Measurements from ENCODE around the gene HOXD4.

HOXD4 gene

DNA sequence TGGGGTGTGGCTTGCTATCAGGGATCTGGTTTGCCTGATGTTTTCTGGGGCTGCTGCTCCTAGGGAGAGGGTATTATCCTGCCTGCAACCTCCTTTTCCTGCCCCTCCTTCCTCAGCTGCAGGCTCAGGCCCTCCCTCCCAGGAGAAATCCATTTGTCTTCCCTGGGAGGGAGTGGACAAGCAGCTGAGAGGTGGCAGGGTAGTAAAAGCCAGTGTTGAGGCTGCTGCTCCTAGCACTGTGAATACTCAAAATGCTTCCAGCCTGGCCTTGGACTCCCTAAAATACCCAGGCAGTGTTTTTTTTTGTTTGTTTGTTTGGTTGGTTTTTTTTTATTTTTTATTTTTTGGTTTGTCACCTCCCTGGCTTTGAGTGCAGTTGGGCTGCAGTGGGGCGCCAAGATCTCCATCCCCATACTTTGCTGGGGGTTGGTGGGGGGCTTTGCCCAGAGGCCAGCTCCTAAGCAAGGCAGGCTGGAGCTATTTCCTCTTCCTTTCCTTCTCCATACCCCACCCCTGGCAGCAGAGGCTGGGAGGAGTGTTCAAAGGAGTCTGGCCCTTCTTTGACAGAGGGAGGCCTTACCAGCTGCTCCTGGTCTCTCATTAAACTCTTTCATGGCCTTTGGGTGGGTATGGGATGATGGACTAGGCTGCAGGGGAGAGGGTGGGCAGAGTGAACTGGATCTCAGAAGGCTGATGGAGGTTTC, 19.4 kb downstream of the HOXD4 start:
- no peak for DNase-seq (ENCODE audit: low read depth)

DNA sequence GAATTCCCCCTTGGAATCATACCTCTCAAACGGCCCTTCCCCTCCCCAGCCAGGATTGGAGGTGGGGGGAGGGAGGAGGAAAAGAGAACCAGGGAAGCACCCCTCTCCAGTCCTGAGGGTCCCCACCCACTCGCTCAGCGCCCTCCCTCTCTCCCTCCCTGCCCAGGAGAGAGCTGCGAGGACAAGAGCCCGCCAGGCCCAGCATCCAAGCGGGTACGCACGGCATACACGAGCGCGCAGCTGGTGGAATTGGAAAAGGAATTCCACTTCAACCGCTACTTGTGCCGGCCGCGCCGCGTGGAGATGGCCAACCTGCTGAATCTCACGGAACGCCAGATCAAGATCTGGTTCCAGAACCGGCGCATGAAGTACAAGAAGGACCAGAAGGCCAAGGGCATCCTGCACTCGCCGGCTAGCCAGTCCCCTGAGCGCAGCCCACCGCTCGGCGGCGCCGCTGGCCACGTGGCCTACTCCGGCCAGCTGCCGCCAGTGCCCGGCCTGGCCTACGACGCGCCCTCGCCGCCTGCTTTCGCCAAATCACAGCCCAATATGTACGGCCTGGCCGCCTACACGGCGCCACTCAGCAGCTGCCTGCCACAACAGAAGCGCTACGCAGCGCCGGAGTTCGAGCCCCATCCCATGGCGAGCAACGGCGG, 20.1 kb downstream of the HOXD4 start:
- DNase-seq (ENCODE audit: low read depth): no peak

DNA sequence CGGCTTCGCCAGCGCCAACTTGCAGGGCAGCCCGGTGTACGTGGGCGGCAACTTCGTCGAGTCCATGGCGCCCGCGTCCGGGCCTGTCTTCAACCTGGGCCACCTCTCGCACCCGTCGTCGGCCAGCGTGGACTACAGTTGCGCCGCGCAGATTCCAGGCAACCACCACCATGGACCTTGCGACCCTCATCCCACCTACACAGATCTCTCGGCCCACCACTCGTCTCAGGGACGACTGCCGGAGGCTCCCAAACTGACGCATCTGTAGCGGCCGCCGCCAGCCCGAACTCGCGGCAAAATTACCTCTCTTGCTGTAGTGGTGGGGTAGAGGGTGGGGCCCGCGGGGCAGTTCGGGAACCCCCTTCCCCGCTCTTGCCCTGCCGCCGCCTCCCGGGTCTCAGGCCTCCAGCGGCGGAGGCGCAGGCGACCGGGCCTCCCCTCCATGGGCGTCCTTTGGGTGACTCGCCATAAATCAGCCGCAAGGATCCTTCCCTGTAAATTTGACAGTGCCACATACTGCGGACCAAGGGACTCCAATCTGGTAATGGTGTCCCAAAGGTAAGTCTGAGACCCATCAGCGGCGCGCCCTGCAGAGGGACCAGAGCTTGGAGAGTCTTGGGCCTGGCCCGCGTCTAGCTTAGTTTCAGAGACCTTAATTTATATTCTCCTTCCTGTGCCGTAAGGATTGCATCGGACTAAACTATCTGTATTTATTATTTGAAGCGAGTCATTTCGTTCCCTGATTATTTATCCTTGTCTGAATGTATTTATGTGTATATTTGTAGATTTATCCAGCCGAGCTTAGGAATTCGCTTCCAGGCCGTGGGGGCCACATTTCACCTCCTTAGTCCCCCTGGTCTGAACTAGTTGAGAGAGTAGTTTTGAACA, 20.9 kb downstream of the HOXD4 start:
- no peak for DNase-seq (ENCODE audit: low read depth)

DNA sequence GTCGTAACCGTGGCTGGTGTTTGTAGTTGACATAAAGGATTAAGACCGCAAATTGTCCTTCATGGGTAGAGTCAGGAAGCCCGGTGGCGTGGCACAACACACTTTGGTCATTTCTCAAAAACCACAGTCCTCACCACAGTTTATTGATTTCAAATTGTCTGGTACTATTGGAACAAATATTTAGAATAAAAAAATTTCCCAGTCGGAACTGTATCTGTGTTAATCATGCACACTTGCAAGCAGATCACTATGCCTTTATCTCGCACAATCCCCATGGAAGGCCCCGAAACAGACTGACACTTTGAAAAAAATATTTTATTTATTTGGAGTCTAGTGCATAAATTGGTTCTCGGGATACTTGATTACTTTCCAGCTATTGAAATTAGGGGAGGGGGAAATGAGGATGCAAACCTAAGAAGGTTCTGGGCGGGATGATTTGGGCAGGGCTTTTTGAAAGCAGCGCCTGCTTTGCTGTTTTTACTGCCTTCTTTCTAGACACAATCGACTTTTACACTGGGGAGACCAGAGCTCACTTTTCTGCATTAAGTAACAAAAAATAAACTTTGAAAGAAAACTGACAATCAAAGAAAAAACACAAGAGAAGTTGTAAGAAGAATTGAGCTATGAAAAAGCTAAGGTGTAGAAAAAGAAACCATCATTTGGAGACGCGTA, 21.7 kb downstream of the HOXD4 start:
- DNase-seq (ENCODE audit: low read depth): no peak

DNA sequence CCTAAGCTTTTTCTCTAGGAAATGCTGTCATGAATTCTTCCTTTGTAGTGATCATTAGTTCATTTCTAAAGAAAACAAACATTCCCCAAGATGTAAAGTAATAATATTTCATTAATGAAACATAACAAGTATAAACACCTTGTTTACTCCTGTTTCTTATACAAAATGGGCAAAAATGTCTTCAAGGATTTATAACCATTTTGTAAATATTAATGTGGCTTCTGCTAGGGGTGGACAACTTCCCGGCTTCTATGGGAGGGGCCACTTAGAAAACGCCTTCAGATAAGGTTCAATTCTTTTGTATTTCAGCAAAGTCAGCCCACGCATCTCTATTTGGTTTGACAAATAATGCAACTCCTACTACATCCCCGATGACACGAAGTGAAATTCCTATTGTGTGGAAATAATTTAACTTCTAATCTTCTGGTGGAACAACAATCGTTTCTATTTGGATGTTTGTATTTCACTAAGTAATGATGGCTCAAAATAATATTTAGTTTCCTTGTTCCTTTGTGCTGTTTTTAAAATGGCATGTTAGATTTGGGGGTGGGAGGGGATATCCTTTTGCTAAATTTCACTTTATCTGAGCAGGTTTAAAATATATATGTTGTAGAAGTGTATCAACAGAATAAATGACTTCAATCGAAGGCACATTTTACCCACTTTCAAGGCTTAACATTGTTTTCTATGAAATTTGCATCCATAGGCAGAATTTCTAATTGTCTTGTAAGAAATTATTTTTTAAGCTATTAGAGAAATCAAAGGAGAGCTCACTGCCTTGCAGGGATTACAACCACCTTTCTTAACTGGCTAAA, 22.4 kb downstream of the HOXD4 start:
- no peak for DNase-seq (ENCODE audit: low read depth)

DNA sequence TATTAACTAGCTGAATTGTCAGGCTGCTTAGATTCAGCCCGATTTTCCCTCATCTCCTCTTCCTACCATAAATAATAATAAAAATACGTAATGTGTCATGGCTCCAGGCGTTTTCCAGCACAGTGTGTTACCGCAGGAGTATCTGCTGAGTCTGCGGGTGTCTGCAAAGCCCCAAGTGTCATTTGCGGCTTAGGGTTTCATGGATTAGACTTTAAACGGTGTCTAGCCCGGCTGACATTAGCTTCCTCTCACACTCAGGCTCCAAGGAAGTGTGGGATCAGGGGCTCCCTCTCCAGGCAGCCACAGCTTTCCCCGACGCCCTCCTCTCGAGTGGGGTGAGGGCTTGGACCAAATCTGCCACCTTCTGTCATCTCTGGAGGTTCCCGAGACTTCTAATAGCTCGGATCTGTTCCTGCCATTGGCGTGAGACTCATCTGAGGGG, 23.1 kb downstream of the HOXD4 start:
- no peak for DNase-seq (ENCODE audit: low read depth)

DNA sequence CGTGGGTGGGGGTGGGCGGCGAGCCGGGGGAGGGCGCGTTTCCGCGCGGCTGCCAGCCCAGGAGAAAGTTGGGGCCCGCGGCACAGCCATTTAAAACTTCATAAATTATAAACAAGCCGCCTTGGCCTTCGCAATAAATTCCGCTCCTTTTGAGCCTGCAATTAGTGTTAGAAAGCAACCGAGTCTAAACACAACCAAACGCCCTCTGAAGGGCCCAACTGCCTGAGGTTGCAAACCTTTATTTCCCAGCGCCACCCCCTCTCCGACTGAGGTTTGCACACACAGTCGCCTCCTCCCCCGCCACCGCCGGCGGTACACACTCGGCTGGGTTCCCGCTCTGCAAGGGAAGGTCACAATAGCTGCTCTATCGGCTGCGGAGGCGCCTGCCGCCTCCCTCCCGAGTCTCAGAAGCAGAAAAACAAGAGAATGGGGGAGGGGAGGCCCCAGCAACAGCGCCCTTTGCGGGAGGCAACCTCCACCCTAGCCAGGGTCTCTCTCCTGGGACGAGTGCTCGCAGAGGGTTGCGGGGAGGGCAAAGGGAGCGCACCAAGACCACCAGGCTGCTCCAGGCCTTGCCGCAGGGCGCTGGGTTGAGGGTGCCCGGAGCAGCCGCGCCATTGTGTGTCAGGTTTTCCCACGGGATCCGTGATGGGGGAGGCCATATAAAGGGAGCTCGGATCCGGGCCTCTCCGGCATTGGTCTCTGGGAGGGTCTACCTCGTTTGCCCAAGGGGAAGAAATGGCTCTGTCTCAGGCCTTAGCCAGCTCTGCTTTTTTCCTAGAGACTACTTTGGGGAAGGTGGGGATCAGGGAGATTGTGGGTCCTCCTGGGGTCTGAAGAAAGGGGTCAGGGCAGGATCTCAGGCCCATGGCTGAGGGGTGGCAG, 23.7 kb downstream of the HOXD4 start:
- no peak for DNase-seq (ENCODE audit: low read depth)

DNA sequence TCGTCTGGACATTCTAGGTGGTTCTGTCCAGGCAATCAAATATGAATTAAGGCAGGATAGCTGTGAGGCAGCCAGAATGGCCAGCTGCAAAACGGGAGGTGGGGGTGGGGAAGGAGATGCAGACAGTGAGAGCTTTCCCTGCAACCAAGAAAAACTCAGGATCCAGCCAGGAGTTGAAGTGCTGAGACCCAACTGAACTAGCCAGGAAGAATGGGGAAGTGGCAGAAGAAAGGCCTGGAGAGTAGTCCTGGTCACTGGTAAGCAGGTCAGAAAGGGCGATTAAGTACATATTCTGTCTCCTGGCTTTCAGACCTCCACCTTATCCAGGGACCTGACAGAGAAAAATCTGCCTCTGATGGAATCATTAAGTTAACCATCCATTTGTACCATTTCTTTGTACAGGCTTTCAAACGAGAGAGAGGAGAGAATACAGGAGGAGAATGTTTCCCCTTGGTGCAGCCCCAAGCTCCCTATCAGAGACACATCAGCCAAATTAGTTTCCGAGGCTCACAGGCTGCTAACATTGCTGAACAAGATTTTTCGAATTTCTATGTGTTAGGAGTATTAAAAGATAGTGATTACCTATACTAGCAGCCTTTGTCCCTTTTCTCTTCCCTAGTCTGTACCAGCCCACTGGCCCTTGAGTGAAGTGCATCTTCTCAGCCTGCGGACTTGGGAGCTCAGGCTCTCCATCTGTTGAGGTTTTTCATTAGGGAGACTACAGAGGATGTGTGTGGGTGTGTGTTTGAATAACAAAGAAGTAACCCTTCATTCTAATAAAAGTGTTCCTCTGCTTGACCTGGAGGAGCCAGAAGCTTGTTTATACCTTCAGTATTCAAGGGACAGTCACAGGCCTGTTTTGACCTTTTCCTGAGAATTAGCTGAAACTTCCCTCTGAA, 24.6 kb downstream of the HOXD4 start:
- no peak for DNase-seq (ENCODE audit: low read depth)

DNA sequence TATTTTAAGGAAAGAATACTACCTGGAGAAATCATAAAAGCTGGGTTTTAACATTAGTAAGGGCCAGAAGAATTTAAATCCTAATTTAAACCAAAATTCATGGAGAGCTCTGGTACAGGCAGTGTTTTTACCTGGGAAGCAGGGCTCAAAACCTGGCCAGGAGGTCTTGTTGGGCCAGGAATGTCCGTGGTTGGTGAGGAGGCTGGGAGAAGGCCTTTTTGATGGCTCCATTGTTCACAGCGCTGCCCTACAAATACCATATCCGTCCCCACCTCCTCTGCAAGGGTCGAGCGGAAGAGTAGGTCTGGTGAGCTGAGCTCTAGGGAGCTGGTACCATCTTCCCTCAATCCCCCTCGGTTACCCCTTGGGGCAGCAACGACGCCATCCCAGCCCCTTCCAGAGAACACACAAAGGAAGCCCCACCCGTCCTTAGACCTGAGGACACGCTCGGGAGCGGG, 26.3 kb downstream of the HOXD4 start:
- DNase-seq (ENCODE audit: low read depth): no peak

DNA sequence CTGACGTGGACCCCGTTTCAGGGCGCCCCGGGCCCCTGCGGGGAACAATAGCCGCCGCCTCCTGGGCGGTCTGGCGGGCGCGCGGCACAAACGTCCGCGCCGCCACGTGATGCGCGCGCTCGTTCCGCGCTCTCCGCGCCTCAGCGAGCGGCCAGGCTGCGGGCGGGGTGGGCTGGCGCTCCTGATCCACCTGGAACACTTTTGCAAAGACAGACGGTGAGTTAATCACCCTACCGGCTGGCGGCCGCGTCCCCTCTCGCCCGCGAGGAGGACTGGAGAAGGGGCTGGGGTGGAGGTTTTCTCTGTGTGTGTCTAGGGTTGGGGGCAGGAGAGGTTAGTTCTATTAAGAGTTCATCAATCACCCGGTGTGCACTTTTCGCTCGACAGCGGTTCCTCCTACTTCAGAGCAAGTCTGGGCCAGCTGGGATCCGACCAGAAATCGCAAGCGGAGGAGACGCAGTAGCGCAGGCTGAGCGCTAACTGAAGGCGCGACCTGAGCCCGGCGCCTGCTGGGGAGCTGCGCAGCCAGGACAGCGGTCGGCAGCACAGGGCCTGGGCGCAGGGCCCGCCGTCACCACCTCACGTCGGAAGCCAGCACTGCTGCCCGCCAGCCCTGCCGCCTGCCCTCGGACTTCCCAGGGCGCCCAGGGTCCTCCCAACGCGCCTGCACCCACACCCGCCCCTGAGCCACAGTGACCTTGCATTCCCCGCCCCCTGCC, 26.8 kb downstream of the HOXD4 start:
- DNase-seq (ENCODE audit: low read depth): no peak

DNA sequence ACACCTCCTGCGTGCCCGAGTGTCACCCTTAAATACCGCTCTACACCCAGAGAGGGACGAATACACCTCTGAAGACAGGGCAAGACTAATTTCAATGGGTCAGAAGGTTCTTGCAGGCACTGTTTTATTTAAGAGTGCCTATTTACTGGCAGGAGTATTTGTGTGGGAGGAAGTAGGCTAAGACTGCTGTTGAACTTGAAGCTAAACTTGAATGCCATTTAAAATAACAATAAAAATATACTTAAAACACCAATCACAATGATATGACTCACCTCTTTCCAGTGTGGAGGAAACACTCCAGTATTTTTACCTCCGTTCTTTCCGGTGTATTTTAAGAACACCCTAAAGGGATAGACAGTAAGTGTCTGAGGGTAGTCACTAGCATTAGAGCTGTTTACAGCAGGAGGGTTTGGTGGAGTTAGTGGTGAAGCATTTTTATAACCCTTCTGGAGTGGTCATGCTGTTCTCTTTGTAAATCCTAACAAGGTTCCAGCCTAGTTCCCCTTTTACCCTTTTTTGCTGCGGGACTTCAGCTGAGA, 27.5 kb downstream of the HOXD4 start:
- DNase-seq (ENCODE audit: low read depth): no peak

DNA sequence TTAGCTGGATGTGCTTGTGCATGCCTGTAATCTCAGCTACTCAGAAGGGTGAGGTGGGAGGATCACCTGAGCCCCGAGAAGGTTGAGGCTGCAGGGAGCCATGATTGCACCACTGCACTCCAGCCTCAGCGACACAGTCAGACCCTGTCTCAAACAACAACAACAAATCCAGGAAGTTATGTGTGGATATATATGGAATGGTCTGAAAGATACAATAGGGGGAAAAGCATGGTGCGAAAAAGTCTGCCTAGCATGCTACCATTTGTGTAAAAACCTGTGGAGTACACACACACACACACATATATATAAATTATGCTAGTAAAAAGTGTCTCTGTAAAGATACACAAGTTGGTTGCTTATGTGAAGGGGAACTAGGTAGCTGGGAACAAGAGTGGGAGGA, 30.2 kb downstream of the HOXD4 start:
- DNase-seq (ENCODE audit: low read depth): no peak

DNA sequence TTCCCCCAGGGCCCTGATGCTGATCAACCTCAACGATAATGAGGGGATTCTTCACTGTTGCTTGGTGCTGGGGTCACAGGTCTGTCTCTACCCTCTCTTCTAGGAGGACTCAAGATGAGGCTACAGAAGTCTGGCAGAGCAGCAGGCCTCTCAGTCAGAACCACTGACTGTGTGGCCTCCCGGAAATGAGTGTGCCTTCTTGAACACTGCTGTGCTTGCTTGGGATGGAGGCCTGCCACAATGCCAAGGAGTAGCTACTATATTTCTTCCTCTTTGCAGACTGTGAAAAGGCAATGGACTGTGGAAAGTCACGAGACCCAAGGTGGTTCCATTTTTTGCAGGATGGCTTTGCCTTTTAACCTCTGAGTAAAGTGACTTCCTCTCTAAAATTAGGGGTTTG, 31.3 kb downstream of the HOXD4 start:
- no peak for DNase-seq (ENCODE audit: low read depth)

DNA sequence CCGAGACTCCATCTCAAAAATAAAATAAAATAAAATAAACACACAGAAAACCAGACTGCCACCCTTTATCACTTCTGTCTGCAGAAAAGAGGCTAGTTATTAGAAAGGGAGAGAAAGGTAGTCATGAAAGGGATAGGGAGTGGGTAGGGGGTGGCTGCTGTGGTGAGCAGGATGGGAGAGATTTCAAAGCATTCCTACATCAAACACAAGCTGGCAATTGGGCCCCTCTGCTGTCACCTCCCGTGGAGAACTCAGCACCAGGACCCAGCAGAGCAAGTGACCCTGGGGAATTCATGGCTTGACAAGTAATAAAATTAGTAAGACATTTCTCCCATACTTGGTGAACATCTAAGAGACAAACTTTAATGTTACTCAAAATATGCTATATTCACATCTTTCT, 33.4 kb downstream of the HOXD4 start:
- DNase-seq (ENCODE audit: low read depth): no peak

DNA sequence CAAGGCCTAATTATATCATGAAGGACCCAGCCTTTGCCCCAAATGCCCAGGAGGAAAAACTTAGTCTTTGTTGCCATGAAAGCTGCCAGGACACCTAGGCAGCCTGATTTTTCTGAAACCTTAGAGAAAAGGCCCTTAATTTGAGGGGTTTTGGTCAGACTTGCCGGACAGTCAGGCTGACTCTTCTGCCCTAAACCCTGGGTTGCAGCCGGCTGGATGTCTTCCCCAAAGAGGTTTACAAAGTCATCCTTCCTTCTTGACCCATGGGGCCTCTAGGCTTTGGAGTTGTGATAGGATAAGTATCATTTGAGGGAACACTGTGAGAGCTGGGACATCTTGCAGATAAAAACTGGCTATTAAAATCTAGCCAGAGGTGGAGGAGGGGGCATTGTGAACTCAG, 34.7 kb downstream of the HOXD4 start:
- DNase-seq (ENCODE audit: low read depth): no peak

DNA sequence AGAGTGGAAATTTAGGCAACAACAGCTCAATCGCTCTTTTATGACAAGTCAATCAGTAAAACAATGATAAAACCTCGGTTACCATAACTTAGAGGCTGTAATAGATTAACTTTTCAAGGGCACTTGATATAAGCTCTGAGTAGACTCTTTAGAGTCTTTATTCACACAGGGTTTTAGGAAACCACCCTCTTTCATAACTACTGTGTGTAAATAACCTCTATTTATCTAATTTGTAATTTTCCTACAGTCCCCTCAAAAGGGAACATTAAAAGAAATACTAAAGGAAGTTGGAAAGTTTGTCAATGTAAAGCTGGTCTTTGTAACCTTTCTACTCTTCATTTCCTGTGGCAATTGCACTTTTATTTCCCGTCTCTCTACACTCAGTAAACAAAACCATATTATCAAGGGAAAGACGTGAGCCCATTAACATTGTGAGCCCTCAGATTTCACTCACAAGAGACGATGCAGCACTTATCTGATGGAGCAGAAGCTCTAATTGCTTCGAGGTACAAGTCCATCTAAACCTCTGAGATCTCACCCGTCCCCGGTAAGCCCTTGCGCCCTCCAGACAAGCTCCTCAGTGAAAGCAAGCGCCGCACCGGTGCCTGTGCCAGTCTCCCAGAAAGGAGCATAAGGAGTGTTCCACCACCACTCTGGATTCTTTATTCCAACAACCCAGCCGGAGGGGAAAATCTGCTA, 36.0 kb downstream of the HOXD4 start:
- no peak for DNase-seq (ENCODE audit: low read depth)

DNA sequence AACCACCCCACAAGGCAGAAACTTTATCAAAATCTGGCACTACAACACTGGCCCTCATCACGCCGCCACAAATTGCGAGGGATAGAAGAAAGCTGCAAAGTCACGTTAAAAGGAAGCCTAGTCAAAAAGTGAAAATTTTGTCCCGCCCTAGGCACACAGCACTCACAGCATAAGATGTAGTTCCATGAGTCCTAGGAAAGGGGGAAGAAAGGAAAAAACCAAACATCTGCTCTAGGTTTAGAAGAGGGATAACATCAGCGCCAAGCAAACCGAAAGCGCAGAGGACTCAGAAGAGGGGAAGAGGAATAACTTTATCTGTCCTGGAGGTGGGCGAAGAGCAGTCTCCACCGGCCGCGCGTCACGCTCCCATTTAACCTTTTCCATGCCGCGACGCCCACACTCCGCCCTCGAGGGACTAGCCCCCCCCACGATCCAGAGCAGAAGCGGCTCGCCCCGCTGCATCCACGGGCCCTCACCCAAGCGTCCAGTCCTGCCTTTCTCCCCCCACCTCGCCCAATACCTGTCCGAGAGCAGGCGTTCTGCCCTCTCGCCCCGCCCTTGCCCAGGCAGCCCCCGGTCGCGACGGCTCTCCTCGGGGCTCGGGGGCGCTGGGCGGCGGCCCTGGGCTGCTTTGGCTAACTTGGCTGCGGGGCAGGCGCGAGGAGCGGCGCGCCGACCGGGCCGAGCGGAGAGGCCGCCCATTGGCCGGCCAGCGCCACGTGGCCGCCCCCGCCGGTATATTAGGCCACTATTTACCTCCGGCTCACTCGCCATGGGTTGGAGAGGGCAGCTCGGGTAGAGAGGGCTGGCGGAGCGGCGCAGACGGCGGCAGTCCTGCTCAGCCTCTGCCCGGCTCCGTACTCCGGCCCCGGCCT, 36.8 kb downstream of the HOXD4 start, which contains the start of gene HOXD1:
Gene HOXD1, plus strand, starts transcription at position 770 of the 875 bp plus-strand sequence. CDS start 134 bp downstream, outside the sequence.
- no peak for DNase-seq (ENCODE audit: low read depth)

Measured in ELR (cell line).